ENCODE data around the gene PRAMEF15. TPM values are rescaled to one million over a fixed set of nuclear protein-coding genes. Genes with fewer than 3 reads are reported as not detected.
"Not testable (repeated sequence)": the region's sequence is repeated elsewhere in the genome, so short reads cannot be mapped to it uniquely, and the experiment has no call there.

The PRAMEF15 gene
- total RNA-seq, 1 experiment from 2014 or later, result not detected

DNA sequence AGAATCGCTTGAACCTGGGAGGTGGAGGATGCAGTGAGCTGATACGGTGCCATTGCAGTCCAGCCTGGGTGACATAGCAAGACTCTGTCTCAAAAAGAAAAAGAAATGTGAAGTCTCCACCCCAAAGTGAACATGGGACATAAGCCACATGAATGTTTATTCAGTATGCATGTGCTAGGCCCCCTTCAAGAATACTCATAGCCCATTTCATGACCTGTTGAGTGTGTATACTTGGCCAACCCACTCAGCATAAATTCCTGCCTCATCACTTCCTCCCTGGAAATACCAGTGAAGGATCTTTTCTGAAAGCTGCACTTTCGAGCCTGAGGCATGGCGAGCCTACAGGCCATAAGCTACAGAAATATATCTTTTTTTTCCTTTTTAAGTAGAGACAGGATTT is 49.5 kb downstream of the PRAMEF15 start:
- not testable (repeated sequence) for H3K4me2 ChIP-seq (ENCODE audit: insufficient read depth, insufficient read length, low read length); H4K91ac ChIP-seq (ENCODE audit: insufficient read length, low read depth, low read length); H4K20me1 ChIP-seq (ENCODE audit: control insufficient read depth, insufficient read depth, insufficient read length); H2AK5ac ChIP-seq (ENCODE audit: insufficient read length, low read length); H3K9ac ChIP-seq (ENCODE audit: extremely low read depth, insufficient read length, low read length); H3K4me1 ChIP-seq (ENCODE audit: insufficient read depth, low read length); H3K23me2 ChIP-seq (ENCODE audit: insufficient read length, low read depth, low read length, poor library complexity, severe bottlenecking); H3K27ac Mint-ChIP-seq; H3K27me3 ChIP-seq (ENCODE audit: insufficient read depth, low read length); DNase-seq; H3K23ac ChIP-seq (ENCODE audit: insufficient read length, low read depth, low read length); H3K4me1 Mint-ChIP-seq; H2BK15ac ChIP-seq (ENCODE audit: low read depth, low read length); H3K4me3 Mint-ChIP-seq; H4K8ac ChIP-seq (replicated peaks; ENCODE audit: insufficient read length, low read depth, low read length); H2AFZ ChIP-seq (ENCODE audit: low read length); H3K14ac ChIP-seq (ENCODE audit: insufficient read depth, low read length); H3K18ac ChIP-seq (ENCODE audit: insufficient read length, low read depth, low read length); H3K56ac ChIP-seq (ENCODE audit: insufficient read length, low read depth, low read length); H2BK12ac ChIP-seq (ENCODE audit: insufficient read length, low read depth, low read length); H3K4ac ChIP-seq (ENCODE audit: low read depth, low read length); H3K79me2 ChIP-seq (ENCODE audit: insufficient read depth, low read length); H3K27me3 Mint-ChIP-seq (ENCODE audit: low read depth); H2BK5ac ChIP-seq (ENCODE audit: insufficient read length, low read length); H2BK120ac ChIP-seq (ENCODE audit: low read depth, low read length, poor library complexity, severe bottlenecking); H3K27ac ChIP-seq (ENCODE audit: insufficient read length, low read depth, low read length); H3T11ph ChIP-seq (ENCODE audit: low read length); H4K5ac ChIP-seq (ENCODE audit: insufficient read length, low read depth, low read length); H3K79me1 ChIP-seq (ENCODE audit: insufficient read depth, low read depth, low read length, poor library complexity, severe bottlenecking); H2BK20ac ChIP-seq (ENCODE audit: low read depth, low read length, poor library complexity, severe bottlenecking)
- no CpG with 5 or more reads among the region's 4 CpGs for WGBS (ENCODE audit: extremely low coverage, insufficient read length, low lambda C conversion rate)
- peaks cover 33 to 50% of the 10 kb centered on the region in 2 experiments for H3K9me3 Mint-ChIP-seq
- peaks cover 15% of the 10 kb centered on the region for H3K9me3 ChIP-seq (ENCODE audit: control insufficient read depth, low read depth, low read length)
- peaks cover 0 to 11% (median under 1%) of the 10 kb centered on the region in 3 experiments; a peak in 4 of 7 replicates for H3K36me3 Mint-ChIP-seq (ENCODE audit: insufficient read depth in 1 of 3, low read depth in 3 of 3)

DNA sequence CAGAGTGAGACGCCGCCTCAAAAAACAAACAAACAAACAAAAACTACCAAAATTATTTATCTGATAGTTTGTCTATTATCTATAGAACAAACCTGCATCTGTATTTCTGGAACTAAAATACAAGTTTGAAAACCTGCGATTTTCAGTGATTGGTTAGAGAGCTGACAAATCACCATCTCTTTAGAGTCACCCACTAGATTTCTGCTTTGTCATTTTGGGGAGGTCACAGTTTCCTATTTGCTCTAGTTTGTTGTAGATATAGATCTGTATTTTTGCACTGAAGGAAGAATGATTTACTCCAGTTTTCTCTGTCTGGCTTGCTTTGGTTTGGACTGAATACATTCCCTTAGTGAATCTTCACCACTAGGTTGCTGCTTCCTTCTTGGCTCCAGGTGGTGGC is 51.2 kb downstream of the PRAMEF15 start:
- WGBS (ENCODE audit: extremely low coverage, insufficient read length, low lambda C conversion rate), result no CpG with 5 or more reads among the region's 3 CpGs
- not testable (repeated sequence) for H2BK5ac ChIP-seq (ENCODE audit: insufficient read length, low read length)

More for the DNA sequence above, 51.2 kb downstream of the PRAMEF15 start:
- H2AK5ac ChIP-seq (ENCODE audit: insufficient read length, low read length); H3K27ac Mint-ChIP-seq; H3K79me1 ChIP-seq (ENCODE audit: insufficient read depth, low read depth, low read length, poor library complexity, severe bottlenecking); H2BK12ac ChIP-seq (ENCODE audit: insufficient read length, low read depth, low read length); H3K18ac ChIP-seq (ENCODE audit: insufficient read length, low read depth, low read length); H2BK120ac ChIP-seq (ENCODE audit: low read depth, low read length, poor library complexity, severe bottlenecking); H4K91ac ChIP-seq (ENCODE audit: insufficient read length, low read depth, low read length); H2AFZ ChIP-seq (ENCODE audit: low read length); H2BK20ac ChIP-seq (ENCODE audit: low read depth, low read length, poor library complexity, severe bottlenecking); H3K4ac ChIP-seq (ENCODE audit: low read depth, low read length); H3K79me2 ChIP-seq (ENCODE audit: insufficient read depth, low read length); H4K5ac ChIP-seq (ENCODE audit: insufficient read length, low read depth, low read length); H3K4me2 ChIP-seq (ENCODE audit: insufficient read depth, insufficient read length, low read length); H3K27ac ChIP-seq (ENCODE audit: insufficient read length, low read depth, low read length); H3K4me3 Mint-ChIP-seq; H3K4me1 ChIP-seq (ENCODE audit: insufficient read depth, low read length); H3T11ph ChIP-seq (ENCODE audit: low read length); H3K56ac ChIP-seq (ENCODE audit: insufficient read length, low read depth, low read length); H4K8ac ChIP-seq (replicated peaks; ENCODE audit: insufficient read length, low read depth, low read length); H3K23ac ChIP-seq (ENCODE audit: insufficient read length, low read depth, low read length); H3K23me2 ChIP-seq (ENCODE audit: insufficient read length, low read depth, low read length, poor library complexity, severe bottlenecking); H3K9ac ChIP-seq (ENCODE audit: extremely low read depth, insufficient read length, low read length); H3K27me3 ChIP-seq (ENCODE audit: insufficient read depth, low read length); DNase-seq; H3K4me1 Mint-ChIP-seq; H4K20me1 ChIP-seq (ENCODE audit: control insufficient read depth, insufficient read depth, insufficient read length); H3K14ac ChIP-seq (ENCODE audit: insufficient read depth, low read length); H2BK15ac ChIP-seq (ENCODE audit: low read depth, low read length); H3K27me3 Mint-ChIP-seq (ENCODE audit: low read depth): not testable (repeated sequence)
- H3K9me3 ChIP-seq (ENCODE audit: control insufficient read depth, low read depth, low read length), result peaks cover 25% of the 10 kb centered on the region
- H3K36me3 Mint-ChIP-seq (ENCODE audit: insufficient read depth in 1 of 3, low read depth in 3 of 3), result peaks cover 0 to 15% (median 5%) of the 10 kb centered on the region in 3 experiments; a peak in 5 of 7 replicates
- H3K9me3 Mint-ChIP-seq, result peaks cover 43 to 57% of the 10 kb centered on the region in 2 experiments

Measured in H9 (cell line).